Right renal pelvis (tissue), 4 donors: ENCODE results near the gene ZC3H12D. TPM values are rescaled to one million over a fixed set of nuclear protein-coding genes. Genes with fewer than 3 reads are reported as not detected.
"Not testable (repeated sequence)": the region's sequence is repeated elsewhere in the genome, so short reads cannot be mapped to it uniquely, and the experiment has no call there.

Source experiments
- DNase-seq, 4 donors: peaks; one replicate each; pipeline ENCODE4 v3.0.0-alpha.2; 2013; ENCODE audit warnings: low read depth in 4 of 4, low spot score in 3 of 4, missing footprints in 1 of 4
- polyA plus RNA-seq, 4 donors: library from polyadenylated mRNA; unstranded; fragments of 120-200 nt; gene quantifications; one replicate each; pipeline ENCODE4 v1.2.1, GENCODE V29; 2013; ENCODE audit not compliant: insufficient read length in 4 of 4

ZC3H12D gene
- polyA plus RNA-seq, 4 donors: 0.20 to 0.54 (median 0.39) TPM

- not testable (repeated sequence) for DNase-seq
These were observed 40.3 kb downstream of the ZC3H12D start for GRCh38 chr6:149444360-149445094.

DNA sequence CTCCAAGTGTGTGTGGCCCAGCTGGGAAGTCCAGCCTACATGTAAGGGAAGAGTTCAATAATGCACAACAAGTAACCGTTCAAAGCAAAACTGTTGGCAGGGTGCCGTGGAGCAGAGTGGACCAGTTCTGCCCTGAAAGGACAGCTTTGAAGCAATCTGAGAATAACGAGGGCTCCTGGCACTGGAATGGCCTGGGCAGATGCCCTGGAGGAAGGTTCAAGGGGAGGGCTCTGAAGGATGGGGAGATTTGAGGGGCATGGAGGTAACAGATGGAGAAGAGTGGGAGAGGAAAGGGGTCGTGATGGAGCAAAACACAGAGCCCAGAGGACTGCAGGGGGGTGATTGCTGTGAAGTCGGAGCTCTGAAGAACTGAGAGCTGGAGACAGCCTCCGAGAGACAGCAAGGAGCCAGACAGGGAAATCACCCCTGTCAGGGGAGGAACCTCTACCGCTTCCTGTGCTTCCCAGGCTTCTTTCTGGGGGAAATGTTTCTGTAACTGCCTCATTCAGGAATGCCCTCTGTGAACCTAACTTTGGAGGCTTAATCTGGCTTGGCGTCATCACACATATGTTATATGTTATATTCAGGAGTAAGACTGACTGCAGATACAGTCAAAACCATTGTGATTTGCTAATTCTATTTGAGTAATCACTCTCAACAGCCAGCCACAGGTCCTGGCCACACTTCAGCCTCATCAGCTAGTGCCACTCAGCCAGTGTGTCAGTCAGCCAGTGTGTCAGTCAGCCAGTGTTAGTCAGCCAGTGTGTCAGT is 41.2 kb downstream of the ZC3H12D start:
- no peak for DNase-seq

DNA sequence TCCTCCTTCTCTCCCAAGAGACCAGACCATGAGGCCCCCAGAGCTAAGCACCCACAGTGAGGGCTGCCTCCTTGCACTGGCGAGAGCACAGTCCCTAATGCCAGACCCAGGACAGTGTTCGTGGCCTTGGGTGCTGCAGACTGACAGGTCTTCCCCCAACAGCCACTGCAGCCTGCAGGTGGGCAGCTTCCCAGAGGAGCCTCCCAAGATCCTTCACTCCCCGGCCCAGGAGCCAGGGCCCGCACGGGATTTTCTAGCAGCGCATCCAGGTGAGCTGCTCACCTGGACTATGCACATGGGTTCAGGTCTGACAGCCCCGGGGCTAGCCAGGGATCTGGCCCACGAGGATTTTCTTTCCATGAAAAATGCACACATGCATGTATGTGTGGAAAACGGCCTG is 43.1 kb downstream of the ZC3H12D start:
- DNase-seq: no peak

DNA sequence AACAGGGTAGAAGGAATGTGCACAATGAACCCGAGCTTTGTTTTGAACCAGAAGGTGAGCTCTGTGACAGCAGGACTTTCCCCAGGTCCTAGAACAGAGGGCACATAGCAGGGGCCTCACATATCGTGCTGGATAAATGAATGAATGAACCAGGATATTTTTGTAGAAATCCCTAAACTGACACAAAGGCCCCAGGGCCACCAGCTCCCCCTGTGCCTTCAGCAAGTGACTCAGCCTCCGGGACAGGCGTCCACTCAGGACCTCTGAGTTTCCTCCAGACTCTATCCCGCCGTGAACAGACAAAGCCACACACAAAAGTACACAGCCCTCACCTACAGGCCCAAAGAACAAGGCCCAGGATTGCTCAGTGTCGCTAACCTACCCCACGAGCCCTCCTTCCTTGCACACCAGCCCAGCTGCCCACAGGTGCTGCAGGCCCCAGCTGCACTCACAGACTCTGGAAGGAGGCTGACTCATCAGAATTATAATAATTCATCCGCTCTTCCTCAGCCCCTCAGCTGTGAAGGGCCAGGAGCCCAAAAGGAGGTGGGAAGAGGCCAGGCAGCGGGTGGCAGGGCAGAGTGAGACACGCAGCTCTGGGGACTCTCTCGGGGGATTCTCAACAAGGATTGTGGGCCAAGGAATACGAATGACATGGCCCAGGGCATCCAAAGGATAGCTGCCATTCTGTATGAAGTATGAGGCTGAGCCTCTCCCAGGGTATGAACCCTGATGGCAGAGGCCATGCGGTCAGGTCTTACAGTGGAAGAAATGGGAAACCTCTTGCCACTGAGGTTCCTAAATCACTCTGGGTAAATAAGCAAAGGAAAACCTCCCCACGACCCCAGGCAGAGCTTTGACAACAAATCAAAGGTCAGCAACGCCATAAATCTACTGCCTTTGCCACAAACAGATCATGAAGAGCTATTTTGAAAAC is 43.8 kb downstream of the ZC3H12D start:
- DNase-seq: no peak

DNA sequence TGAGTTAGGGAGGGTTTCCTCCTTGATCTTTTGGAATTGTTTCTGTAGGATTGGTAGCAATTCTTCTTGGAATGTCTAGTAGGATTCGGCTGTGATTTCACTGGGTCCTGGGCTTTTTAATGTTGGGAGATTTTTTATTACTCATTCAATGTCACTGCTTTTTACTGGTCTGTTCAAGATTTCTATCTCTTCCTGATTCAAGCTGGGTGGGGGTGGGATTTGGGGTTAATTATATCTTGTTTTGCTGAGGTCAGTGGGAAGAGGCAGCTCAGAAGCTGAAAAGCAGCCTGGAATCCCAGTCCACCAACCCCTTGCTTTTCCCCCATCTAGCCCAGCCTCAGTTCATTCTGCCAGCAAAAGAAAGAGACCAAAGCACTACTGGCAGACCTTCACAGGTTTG is 45.2 kb downstream of the ZC3H12D start:
- DNase-seq: no peak

DNA sequence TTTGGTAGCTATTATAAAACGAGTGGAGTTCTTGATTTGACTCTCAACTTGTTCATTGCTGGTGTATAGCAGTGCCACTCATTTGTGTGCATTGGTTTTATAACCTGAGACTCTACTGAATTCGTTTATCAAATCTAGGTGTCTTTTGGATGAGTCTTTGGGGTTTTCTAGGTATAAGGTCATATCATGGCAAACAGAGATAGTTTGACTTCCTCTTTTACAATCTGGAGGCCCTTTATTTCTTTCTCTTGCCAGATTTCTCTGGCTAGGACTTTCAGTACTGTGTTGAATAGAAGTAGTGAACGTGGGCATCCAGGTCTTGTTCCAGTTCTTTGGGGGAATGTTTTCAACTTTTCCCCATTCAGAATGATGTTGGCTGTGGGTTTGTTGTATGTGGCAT is 46.0 kb downstream of the ZC3H12D start:
- DNase-seq: no peak

DNA sequence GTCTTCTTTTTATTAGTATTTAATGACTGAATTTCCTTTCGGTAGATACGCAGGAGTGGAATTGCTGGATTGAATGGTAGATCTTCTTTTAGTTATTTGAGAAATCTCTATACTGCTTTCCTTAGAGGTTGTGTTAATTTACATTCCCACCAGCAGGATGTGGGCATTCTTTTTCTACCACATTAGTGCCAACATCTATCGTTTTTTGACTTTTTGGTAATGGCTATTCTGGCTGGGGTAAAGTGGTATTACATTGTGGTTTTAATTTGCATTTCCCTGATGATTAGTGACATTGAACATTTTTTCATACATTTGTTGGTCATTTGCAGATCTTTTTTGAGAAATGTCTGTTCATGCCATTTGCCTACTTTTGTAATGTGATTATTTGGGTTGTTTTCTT is 47.6 kb downstream of the ZC3H12D start:
- DNase-seq: no peak

- DNase-seq: no peak
These were observed 48.2 kb downstream of the ZC3H12D start for GRCh38 chr6:149436647-149437046.

- DNase-seq: no peak
These were observed 48.8 kb downstream of the ZC3H12D start for GRCh38 chr6:149435919-149436586.

GRCh38 chr6:149433881-149434280 is 50.9 kb downstream of the ZC3H12D start:
- DNase-seq: no peak

GRCh38 chr6:149433405-149433804 is 51.4 kb downstream of the ZC3H12D start:
- DNase-seq: no peak

GRCh38 chr6:149431905-149432775 is 52.7 kb downstream of the ZC3H12D start:
- peak; percentile 71 to 81 (median 76) for DNase-seq

- no peak for DNase-seq
These were observed 55.1 kb downstream of the ZC3H12D start for GRCh38 chr6:149429427-149430360.

GRCh38 chr6:149428606-149429005 is 56.2 kb downstream of the ZC3H12D start:
- DNase-seq: no peak

DNA sequence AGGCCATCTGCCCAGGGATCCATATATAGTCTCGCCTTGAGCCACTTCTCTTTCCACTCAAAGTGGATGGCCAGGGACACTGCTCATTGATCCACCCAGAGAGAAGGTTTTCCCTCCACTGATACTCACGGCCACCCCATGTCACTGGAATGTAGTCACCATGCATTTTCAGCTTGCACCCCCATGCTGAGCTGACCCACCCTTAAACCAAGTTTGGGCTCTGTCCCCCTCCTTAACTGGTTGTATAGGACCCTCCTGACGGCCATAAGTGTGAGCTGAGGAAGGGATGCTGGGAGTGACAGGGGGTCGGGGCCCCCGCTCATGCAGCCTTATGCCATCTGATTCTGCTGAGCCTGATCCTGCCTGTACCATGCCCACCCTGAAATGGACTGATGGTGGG is 59.1 kb downstream of the ZC3H12D start:
- no peak for DNase-seq

GRCh38 chr6:149425224-149425623 is 59.6 kb downstream of the ZC3H12D start:
- DNase-seq: no peak

DNA sequence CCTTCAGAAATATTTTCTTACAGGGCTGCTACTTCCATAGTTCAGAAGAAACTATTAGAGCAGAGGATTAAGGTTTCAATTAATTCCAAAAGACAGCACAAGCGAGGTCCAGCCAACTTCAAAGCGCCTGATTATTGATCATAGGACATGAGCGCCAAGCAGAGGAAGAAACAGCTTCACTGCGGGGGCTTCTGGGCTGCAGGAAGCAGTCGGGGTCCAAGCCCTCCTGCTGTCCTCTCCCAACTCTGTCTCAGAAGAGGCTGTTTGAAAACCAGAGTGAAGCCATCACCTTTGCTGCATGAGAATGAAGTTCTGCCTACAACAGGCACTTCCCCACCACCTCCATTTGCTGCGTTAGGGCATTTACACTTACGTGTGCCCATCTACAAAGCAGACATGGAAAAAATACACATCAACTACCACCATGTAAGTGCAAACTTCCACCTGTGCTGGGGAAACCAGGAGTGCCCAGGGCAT is 60.8 kb downstream of the ZC3H12D start:
- no peak for DNase-seq

DNA sequence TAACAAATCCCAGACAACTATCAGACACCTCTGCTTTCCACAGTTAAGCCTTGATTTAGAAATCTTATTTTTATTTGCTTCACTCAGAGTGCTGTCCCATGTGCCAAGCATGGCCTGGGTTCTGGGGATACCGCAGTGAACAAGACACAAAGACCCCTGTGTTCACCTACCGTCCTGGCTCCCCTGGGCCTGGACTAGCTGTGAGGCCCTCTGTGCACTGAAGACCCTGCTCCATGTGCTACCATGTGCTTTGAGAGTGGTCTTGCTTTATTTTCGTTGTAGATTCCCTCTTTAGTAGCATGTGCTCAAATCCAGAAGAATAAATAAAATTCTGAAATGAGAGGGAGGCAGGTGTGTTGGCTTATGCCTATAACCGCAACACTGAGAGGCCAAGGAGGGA is 62.2 kb downstream of the ZC3H12D start:
- no peak for DNase-seq
